Midbrain (tissue), 1 donor: ENCODE data around the gene CCDC184.
A peak's percentile ranks its signal among the peaks of the same experiment; 100 is the strongest.
"Not testable (repeated sequence)": the region's sequence is repeated elsewhere in the genome, so short reads cannot be mapped to it uniquely, and the experiment has no call there.

Source experiments
- DNase-seq: peaks from one replicate; lab custom pipeline; 2025; lab: John Stamatoyannopoulos, UW

The CCDC184 gene

DNA sequence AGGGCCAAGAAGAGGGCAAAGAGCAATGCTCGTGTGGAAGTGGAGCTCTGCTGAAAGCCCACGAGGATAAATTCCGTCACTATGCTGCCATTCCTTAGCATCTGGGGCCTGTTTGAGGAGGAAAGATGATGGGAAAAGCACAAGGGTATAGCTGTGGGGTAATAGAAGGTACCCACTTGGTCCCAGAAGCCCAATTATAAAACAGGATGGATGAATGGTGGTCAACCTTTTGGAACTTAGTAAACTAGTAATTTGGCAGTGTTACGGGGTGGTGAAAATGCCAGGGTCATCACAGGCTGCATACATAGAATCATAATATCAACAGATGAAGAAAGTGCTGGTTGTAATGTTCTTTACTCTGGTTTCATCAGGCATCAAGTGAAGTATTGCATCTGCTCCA lies 19.7 kb downstream of the CCDC184 start, which contains the start of gene OR10AD1:
TSS of gene OR10AD1 (minus strand) at position 101 of the 400 bp plus-strand sequence. CDS start at position 101, 0 bp downstream.
- DNase-seq = no peak

- DNase-seq = not testable (repeated sequence)
These were observed 26.1 kb downstream of the CCDC184 start for GRCh38 chr12:48209495-48209894.

DNA sequence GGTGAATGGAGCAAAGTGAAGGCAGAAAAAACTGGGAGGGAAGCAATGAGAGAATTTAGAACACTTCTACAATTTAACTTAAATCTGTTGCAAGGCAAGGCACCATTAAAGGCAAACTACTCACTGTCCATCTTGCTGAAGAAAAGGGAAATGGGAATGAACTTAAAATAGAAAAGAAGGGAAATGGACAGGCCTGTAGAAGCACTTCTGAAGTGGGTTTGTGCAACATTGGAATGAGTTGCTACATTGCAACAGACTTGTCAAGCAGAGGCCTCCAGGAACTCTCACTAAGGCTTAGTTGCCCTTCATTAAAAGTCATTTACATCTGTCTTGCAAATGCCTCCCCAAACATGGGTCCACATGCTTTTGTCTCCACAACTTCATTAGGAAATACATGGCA lies 33.3 kb downstream of the CCDC184 start:
- DNase-seq = peak; percentile 11

DNA sequence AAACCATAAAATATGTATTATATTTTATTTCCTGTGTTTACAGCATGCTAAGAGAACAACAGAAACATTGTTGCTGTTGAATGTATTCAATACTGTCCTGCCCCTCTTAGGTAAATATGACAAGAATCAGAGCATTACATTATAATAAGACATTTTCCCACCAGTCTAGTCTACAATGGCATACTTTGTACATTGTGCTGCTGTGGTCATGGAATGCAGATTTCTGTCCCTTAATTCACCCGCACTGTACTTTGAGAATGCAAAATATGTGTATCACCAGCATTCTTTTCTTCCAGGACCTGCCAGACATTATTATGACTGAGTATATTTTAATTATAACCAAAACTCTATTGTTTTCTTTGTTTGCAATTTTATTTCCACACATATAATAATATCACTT lies 36.2 kb downstream of the CCDC184 start:
- DNase-seq = no peak

GRCh38 chr12:48220701-48221100 lies 37.3 kb downstream of the CCDC184 start:
- DNase-seq = no peak

- no peak for DNase-seq
These were observed 38.2 kb downstream of the CCDC184 start for GRCh38 chr12:48221645-48222044.

GRCh38 chr12:48224533-48224932 lies 41.1 kb downstream of the CCDC184 start:
- DNase-seq = not testable (repeated sequence)

DNA sequence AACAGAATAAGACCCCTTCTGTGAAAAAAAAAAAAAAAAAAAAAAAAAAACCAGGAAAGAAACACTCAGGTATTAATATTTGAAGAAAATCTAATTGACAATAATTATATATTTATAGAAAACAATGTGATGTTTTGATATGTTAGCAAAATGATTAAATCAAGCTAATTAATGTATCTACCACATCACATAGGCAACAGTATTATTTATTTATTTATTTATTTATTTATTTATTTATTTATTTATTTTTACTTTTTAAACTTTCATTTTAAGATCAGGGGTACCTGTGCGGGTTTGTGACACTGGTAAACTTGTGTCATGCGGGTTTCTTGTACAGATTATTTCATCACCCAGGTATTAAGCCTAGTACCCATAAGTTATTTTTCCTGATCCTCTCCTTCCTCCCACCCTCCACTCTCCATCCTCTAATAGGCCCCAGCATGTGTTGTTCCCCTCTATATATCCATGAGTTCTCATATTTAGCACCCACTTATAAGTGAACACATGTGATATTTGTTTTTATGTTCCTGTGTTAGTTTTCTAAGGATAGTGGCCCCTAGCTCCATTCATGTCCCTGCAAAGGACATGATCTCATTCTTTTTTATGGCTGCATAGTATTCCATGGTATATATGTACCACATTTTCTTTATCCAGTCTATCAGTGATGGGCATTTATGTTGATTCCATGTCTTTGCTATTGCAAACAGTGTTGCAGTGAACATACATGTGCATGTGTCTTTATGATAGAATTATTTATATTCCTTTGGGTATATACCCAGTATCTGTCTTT lies 47.9 kb downstream of the CCDC184 start:
- DNase-seq = not testable (repeated sequence)
